ENCODE results near the gene TCF20. TPM values are rescaled to one million over a fixed set of nuclear protein-coding genes. Genes with fewer than 3 reads are reported as not detected.

TCF20 gene
- total RNA-seq, 2 experiments from 2014 or later = 61.6 to 64.1 TPM

DNA sequence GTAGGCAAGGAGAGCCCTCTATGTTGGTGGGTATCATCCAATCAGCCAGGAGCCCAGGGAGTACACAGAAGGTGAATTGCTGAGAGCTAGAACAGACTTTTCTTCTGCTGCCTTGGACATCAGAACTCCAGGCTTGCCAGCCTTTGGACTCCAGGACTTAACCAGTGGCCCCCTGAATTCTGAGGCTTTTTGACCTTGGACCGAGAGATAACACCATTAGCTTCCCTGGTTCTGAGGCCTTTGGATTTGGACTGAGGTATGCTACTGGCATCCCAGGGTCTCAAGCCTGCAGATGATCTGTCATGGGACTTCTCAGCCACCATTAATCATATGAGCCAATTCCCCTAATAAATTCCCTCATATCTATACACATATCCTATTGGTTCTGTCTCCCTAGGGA is 21.5 kb downstream of the TCF20 start:
- Mint-ChIP-seq H3K4me3 (no peak overlapping the region), H3K36me3 (ENCODE audit: low read depth) (peaks cover 35% of the 10 kb centered on the region), H3K27ac (peak overlapping the region; percentile 69), H3K9me3 (no peaks in the 10 kb centered on the region), H3K27me3 (no peaks in the 10 kb centered on the region), H3K4me1 (ENCODE audit: low read depth) (peaks cover 57% of the 10 kb centered on the region)
- no peaks in the 10 kb centered on the region for H3K27me3 ChIP-seq (ENCODE audit: control insufficient read depth in 1 of 2, insufficient read depth in 2 of 2, low read length in 2 of 2)
- H3K4me1 ChIP-seq (ENCODE audit: insufficient read depth, low read length) = peaks cover 6% of the 10 kb centered on the region
- peaks cover 13% of the 10 kb centered on the region for H3K36me3 ChIP-seq (ENCODE audit: insufficient read depth, low read length)
- H3K27ac ChIP-seq (ENCODE audit: low read depth in 1 of 2, low read length in 2 of 2) = no peak overlapping the region
- ChIA-PET POLR2A (no interaction called here), CTCF (no interaction called here)
- intact Hi-C loops (cut with DNase I, micrococcal nuclease) = no loop called here
- no peak for ATAC-seq (ENCODE audit: poor library complexity)
- H3K9me3 ChIP-seq (ENCODE audit: control insufficient read depth in 1 of 2, insufficient read depth in 1 of 2, low read length in 2 of 2) = no peaks in the 10 kb centered on the region
- DNase-seq = no peak
- H3K4me3 ChIP-seq (ENCODE audit: low read length) = no peak overlapping the region
- TF ChIP-seq, protein P1, sequence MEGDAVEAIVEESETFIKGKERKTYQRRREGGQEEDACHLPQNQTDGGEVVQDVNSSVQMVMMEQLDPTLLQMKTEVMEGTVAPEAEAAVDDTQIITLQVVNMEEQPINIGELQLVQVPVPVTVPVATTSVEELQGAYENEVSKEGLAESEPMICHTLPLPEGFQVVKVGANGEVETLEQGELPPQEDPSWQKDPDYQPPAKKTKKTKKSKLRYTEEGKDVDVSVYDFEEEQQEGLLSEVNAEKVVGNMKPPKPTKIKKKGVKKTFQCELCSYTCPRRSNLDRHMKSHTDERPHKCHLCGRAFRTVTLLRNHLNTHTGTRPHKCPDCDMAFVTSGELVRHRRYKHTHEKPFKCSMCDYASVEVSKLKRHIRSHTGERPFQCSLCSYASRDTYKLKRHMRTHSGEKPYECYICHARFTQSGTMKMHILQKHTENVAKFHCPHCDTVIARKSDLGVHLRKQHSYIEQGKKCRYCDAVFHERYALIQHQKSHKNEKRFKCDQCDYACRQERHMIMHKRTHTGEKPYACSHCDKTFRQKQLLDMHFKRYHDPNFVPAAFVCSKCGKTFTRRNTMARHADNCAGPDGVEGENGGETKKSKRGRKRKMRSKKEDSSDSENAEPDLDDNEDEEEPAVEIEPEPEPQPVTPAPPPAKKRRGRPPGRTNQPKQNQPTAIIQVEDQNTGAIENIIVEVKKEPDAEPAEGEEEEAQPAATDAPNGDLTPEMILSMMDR (IDR thresholded peaks at IDR 0.05) = no peak

DNA sequence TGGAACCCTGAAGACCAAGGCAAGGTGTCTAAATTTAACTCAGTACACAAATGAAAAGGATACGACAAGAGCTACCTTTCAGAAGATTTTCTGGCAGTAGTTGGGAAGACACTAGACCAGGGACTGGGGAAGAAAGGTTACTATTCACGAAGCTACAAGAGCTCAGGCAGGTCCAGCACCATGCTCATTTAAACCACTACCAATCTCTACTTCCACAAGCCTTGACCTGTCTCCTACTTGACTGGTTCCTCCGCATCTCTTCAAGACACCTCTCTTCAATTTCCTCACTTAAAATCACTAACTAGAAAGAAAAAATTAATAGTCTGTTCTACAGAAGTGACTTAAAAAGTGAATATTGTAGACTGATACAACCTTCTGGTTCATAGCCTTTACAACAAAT is 22.9 kb downstream of the TCF20 start:
- DNase-seq (no peak), ATAC-seq (ENCODE audit: poor library complexity) (no peak)
- Histone ChIP-seq H3K36me3 (ENCODE audit: insufficient read depth, low read length) (peaks cover 13% of the 10 kb centered on the region), H3K4me3 (ENCODE audit: low read length) (no peak overlapping the region), H3K27me3 (ENCODE audit: control insufficient read depth in 1 of 2, insufficient read depth in 2 of 2, low read length in 2 of 2) (no peaks in the 10 kb centered on the region), H3K4me1 (ENCODE audit: insufficient read depth, low read length) (peaks cover 6% of the 10 kb centered on the region), H3K9me3 (ENCODE audit: control insufficient read depth in 1 of 2, insufficient read depth in 1 of 2, low read length in 2 of 2) (no peaks in the 10 kb centered on the region), H3K27ac (ENCODE audit: low read depth in 1 of 2, low read length in 2 of 2) (no peak overlapping the region)
- CTCF ChIA-PET = no interaction called here
- Mint-ChIP-seq H3K36me3 (ENCODE audit: low read depth) (peaks cover 38% of the 10 kb centered on the region), H3K27me3 (no peaks in the 10 kb centered on the region), H3K27ac (peak overlapping the region; percentile 69), H3K4me3 (no peak overlapping the region), H3K4me1 (ENCODE audit: low read depth) (peaks cover 63% of the 10 kb centered on the region), H3K9me3 (no peaks in the 10 kb centered on the region)
- POLR2A ChIA-PET = no interaction called here
- intact Hi-C loops (cut with DNase I, micrococcal nuclease) = no loop called here
- TF ChIP-seq, protein P1 (IDR thresholded peaks at IDR 0.05) = no peak

DNA sequence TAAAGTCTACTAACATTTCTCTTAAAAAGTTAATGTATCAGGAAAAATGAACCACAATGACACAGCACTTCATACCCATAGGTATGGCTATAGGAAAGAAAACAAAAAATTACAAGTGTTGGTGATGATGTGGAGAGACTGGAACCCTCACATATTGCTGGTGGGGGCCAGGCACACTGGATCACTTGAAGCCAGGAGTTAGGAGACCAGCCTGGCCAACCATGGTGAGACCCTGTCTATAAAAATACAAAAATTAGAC is 26.7 kb downstream of the TCF20 start:
- intact Hi-C loops (cut with DNase I, micrococcal nuclease) = no loop called here
- no peak overlapping the region for H3K27ac ChIP-seq (ENCODE audit: low read depth in 1 of 2, low read length in 2 of 2)
- no peaks in the 10 kb centered on the region for H3K27me3 ChIP-seq (ENCODE audit: control insufficient read depth in 1 of 2, insufficient read depth in 2 of 2, low read length in 2 of 2)
- Mint-ChIP-seq H3K36me3 (ENCODE audit: low read depth) (peaks cover 33% of the 10 kb centered on the region), H3K4me1 (ENCODE audit: low read depth) (peaks cover 67% of the 10 kb centered on the region), H3K4me3 (no peak overlapping the region), H3K27me3 (no peaks in the 10 kb centered on the region), H3K9me3 (no peaks in the 10 kb centered on the region), H3K27ac (peak overlapping the region; percentile 44)
- CTCF ChIA-PET = no interaction called here
- peaks cover under 1% of the 10 kb centered on the region for H3K4me1 ChIP-seq (ENCODE audit: insufficient read depth, low read length)
- ATAC-seq (ENCODE audit: poor library complexity) = no peak
- peaks cover 13% of the 10 kb centered on the region for H3K36me3 ChIP-seq (ENCODE audit: insufficient read depth, low read length)
- POLR2A ChIA-PET = no interaction called here
- no peak overlapping the region for H3K4me3 ChIP-seq (ENCODE audit: low read length)
- H3K9me3 ChIP-seq (ENCODE audit: control insufficient read depth in 1 of 2, insufficient read depth in 1 of 2, low read length in 2 of 2) = peaks cover 0 to 5% of the 10 kb centered on the region in 2 experiments
- no peak for DNase-seq
- TF ChIP-seq, protein P1 (IDR thresholded peaks at IDR 0.05) = no peak
